GM23248 (cell line): Measurements from ENCODE around the gene C1QTNF4. TPM values are rescaled to one million over a fixed set of nuclear protein-coding genes. Genes with fewer than 3 reads are reported as not detected.
"Not testable (repeated sequence)": the region's sequence is repeated elsewhere in the genome, so short reads cannot be mapped to it uniquely, and the experiment has no call there.

ENCODE experiments used
- DNase-seq: peaks from one replicate; pipeline ENCODE4 v3.0.0-alpha.2; 2015
- H2AFZ ChIP-seq: fragments of 200-600 bp; sonication (generic); 2 replicates; pipeline ENCODE4 v1.6.1; 2016; ENCODE audit warnings: antibody characterized with exemption
- H3F3A ChIP-seq: fragments of 200-600 bp; sonication (generic); 2 replicates; pipeline ENCODE4 v1.6.1; 2016; ENCODE audit warnings: mild to moderate bottlenecking, antibody characterized with exemption, mixed run types; ENCODE audit not compliant: insufficient read depth
- H3K27ac ChIP-seq: fragments of 200-600 bp; sonication (generic); 2 replicates; pipeline ENCODE4 v1.5.1; 2016; ENCODE audit warnings: mild to moderate bottlenecking
- H3K27me3 ChIP-seq: fragments of 200-600 bp; sonication (generic); replicated peaks from 2 replicates; pipeline ENCODE4 v1.6.1; 2016; ENCODE audit warnings: mild to moderate bottlenecking; ENCODE audit not compliant: insufficient read depth
- H3K36me3 ChIP-seq: fragments of 200-600 bp; sonication (generic); 2 replicates; pipeline ENCODE4 v1.6.1; 2016; ENCODE audit warnings: low read depth, mild to moderate bottlenecking
- H3K4me1 ChIP-seq: fragments of 200-600 bp; sonication (generic); 2 replicates; pipeline ENCODE4 v1.6.1; 2016; ENCODE audit warnings: mild to moderate bottlenecking; ENCODE audit not compliant: insufficient read depth
- H3K4me2 ChIP-seq: fragments of 200-600 bp; sonication (generic); one replicate; pipeline ENCODE4 v1.6.1; 2016; ENCODE audit warnings: mild to moderate bottlenecking; ENCODE audit not compliant: unreplicated experiment
- H3K4me3 ChIP-seq: fragments of 200-600 bp; sonication (generic); 2 replicates; pipeline ENCODE4 v1.5.1; 2016; ENCODE audit warnings: mild to moderate bottlenecking
- H3K79me2 ChIP-seq: fragments of 200-600 bp; sonication (generic); 2 replicates; pipeline ENCODE4 v1.6.1; 2016; ENCODE audit warnings: mild to moderate bottlenecking; ENCODE audit not compliant: insufficient read depth
- H3K9ac ChIP-seq: fragments of 200-600 bp; sonication (generic); 2 replicates; pipeline ENCODE4 v1.6.1; 2016; ENCODE audit warnings: mild to moderate bottlenecking
- H3K9me2 ChIP-seq: fragments of 200-600 bp; sonication (generic); 2 replicates; pipeline ENCODE4 v1.6.1; 2016; ENCODE audit warnings: mixed run types, mild to moderate bottlenecking, moderate library complexity; ENCODE audit not compliant: insufficient read depth
- H3K9me3 ChIP-seq: fragments of 200-600 bp; sonication (generic); one replicate; pipeline ENCODE4 v1.6.1; 2017; ENCODE audit warnings: low read depth
- H4K20me1 ChIP-seq: fragments of 200-600 bp; sonication (generic); 2 replicates; pipeline ENCODE4 v1.6.0; 2016; ENCODE audit not compliant: insufficient read depth
- EZH2 ChIP-seq: fragments of 200-600 bp; sonication (generic); IDR thresholded peaks from 2 replicates; pipeline ENCODE4 v1.6.1; 2018; ENCODE audit warnings: antibody characterized with exemption, mild to moderate bottlenecking; ENCODE audit not compliant: insufficient read depth, poor library complexity, severe bottlenecking
- EZH2phosphoT487 ChIP-seq: fragments of 200-600 bp; sonication (generic); IDR thresholded peaks from 2 replicates; pipeline ENCODE4 v1.6.1; 2018; ENCODE audit warnings: antibody characterized with exemption, moderate library complexity, mild to moderate bottlenecking, low read depth; ENCODE audit not compliant: insufficient read depth
- WGBS, 2 experiments: methylation state at CpG; one replicate each; pipeline ENCODE4 v1.1.6; 2015 to 2017; ENCODE audit warnings: low lambda C conversion rate in 2 of 2, low coverage in 1 of 2; ENCODE audit errors: missing lambda C conversion rate in 2 of 2; 5-methylcytosine and 5-hydroxymethylcytosine counted together
- in situ Hi-C: fragments of 300-500 bp; cut with MboI; formaldehyde crosslinking; loops from 2 replicates; pipeline ENCODE4 v1.15.0; 2020
- polyA plus RNA-seq: library from polyadenylated mRNA; unstranded; fragments of >200 nt; fragmentation: Nextera tagmentation; extraction: Ambion mirVana; gene quantifications from 2 replicates; pipeline ENCODE4 v1.2.1, GENCODE V29; 2016
- total RNA-seq: library from RNA; depleted of rRNA; stranded (reverse); fragments of >200 nt; shearing (Covaris generic); gene quantifications from 2 replicates; pipeline ENCODE4 v1.2.3, GENCODE V29; 2014

The C1QTNF4 gene
- total and polyA plus RNA-seq, 2 experiments from 2014 or later, result 0.11 TPM; not detected in 1

- H4K20me1 ChIP-seq, result peaks cover 26% of the 10 kb centered on the region; the same call in 1 of the 2 replicates
These were observed 43.7 kb downstream of the C1QTNF4 start for GRCh38 chr11:47550288-47551047.

DNA sequence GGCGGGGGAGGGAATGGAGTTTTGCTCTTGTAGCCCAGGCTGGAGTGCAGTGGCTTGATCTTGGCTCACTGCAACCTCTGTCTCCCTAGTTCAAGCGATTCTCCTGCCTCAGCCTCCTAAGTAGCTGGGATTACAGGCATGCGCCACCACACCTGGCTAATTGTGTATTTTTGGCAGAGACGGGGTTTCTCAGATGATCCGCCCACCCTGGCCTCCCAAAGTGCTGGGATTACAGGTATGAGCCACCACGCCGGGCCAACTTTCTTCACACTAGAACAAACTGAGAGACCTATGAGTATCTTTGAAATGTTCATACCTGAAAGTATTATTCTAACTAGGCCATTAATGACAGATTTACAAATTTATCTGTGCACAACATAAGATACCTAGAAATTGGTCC lies 47.9 kb downstream of the C1QTNF4 start:
- Histone ChIP-seq H3K79me2 (peaks cover 100% of the 10 kb centered on the region), H3K4me1 (peaks cover 23% of the 10 kb centered on the region), H4K20me1 (peaks cover 53% of the 10 kb centered on the region), H3F3A (peaks cover 12% of the 10 kb centered on the region)
- H3K9ac ChIP-seq, H2AFZ ChIP-seq, H3K36me3 ChIP-seq, H3K27me3 ChIP-seq, H3K4me3 ChIP-seq, H3K9me2 ChIP-seq, in situ Hi-C loops, H3K27ac ChIP-seq, H3K4me2 ChIP-seq, H3K9me3 ChIP-seq, DNase-seq: not testable (repeated sequence)
- 85 to 89% methylated on average over 5 to 7 of the region's 7 CpGs for WGBS, 2 experiments

More at GRCh38 chr11:47550288-47551047, 43.7 kb downstream of the C1QTNF4 start:
- DNase-seq, result peak; percentile 24
- Histone ChIP-seq H3K27ac (peak overlapping the region; percentile 84), H3K9ac (peak overlapping the region; percentile 93; the same call in 1 of the 2 replicates), H3F3A (peaks cover 22% of the 10 kb centered on the region), H3K27me3 (no peaks in the 10 kb centered on the region), H3K36me3 (no peaks in the 10 kb centered on the region), H3K4me3 (peak overlapping the region; percentile 97), H3K9me2 (no peaks in the 10 kb centered on the region), H3K79me2 (peaks cover 73% of the 10 kb centered on the region), H3K4me2 (peak overlapping the region; percentile 79), H2AFZ (no peak overlapping the region), H3K4me1 (peaks cover 27% of the 10 kb centered on the region), H3K9me3 (no peaks in the 10 kb centered on the region)
- TF ChIP-seq EZH2 (no peak), EZH2phosphoT487 (no peak)
- in situ Hi-C loops, result no loop called here
- 83 to 84% methylated on average over 10 of the region's 10 CpGs for WGBS, 2 experiments

GRCh38 chr11:47545298-47545697 lies 48.9 kb downstream of the C1QTNF4 start:
- Histone ChIP-seq H3K9ac (no peak overlapping the region), H3K4me3 (no peak overlapping the region), H3K27ac (no peak overlapping the region), H3K27me3 (no peaks in the 10 kb centered on the region), H2AFZ (no peak overlapping the region), H3K4me2 (no peak overlapping the region), H3K9me2 (no peaks in the 10 kb centered on the region), H3K36me3 (no peaks in the 10 kb centered on the region), H3K4me1 (peaks cover 23% of the 10 kb centered on the region), H4K20me1 (peaks cover 57% of the 10 kb centered on the region), H3F3A (peaks cover 17% of the 10 kb centered on the region), H3K79me2 (peaks cover 98% of the 10 kb centered on the region), H3K9me3 (no peaks in the 10 kb centered on the region)
- WGBS, 2 experiments, result 95 to 100% methylated on average over 6 of the region's 6 CpGs
- in situ Hi-C loops, result no loop called here
- TF ChIP-seq EZH2phosphoT487, result no peak
- DNase-seq, result no peak

DNA sequence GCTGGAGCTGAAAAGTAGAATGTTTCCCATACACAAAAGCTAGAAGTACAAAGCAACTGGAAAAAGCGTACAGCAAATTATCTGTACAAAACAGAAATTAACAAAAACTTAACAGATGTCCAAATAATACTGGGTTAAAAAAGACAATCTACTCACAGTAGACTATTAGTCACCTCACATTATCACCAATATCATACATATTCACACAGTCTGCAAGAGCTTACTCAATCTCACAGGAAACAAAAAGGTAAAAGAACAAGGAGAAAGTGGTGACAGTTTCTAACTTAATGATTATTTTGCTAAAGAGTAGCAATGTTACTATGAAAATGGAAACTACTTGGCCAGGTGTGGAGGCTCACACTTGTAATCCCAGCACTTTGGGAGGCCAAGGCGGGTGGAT lies 53.1 kb downstream of the C1QTNF4 start:
- H3K9ac ChIP-seq, result no peak overlapping the region
- no peak overlapping the region for H2AFZ ChIP-seq
- H3K9me3 ChIP-seq, result no peaks in the 10 kb centered on the region
- H3K27me3 ChIP-seq, result no peaks in the 10 kb centered on the region
- TF ChIP-seq EZH2phosphoT487, result no peak
- TF ChIP-seq EZH2, result no peak
- WGBS, 2 experiments, result 98 to 100% methylated on average over 2 of the region's 2 CpGs
- H3K79me2 ChIP-seq, result peaks cover 95% of the 10 kb centered on the region
- H3F3A ChIP-seq, result peaks cover 38% of the 10 kb centered on the region
- no peak for DNase-seq
- H4K20me1 ChIP-seq, result peaks cover 61% of the 10 kb centered on the region
- H3K9me2 ChIP-seq, result no peaks in the 10 kb centered on the region
- peaks cover 25% of the 10 kb centered on the region for H3K4me1 ChIP-seq
- peak overlapping the region; percentile 78 for H3K4me2 ChIP-seq
- H3K4me3 ChIP-seq, result no peak overlapping the region
- no peaks in the 10 kb centered on the region for H3K36me3 ChIP-seq
- H3K27ac ChIP-seq, result peak overlapping the region; percentile 57; the same call in 1 of the 2 replicates
- in situ Hi-C loops, result no loop called here
